Measurements from ENCODE around the gene CES3. TPM values are rescaled to one million over a fixed set of nuclear protein-coding genes. Genes with fewer than 3 reads are reported as not detected.

The CES3 gene
- total and polyA plus RNA-seq, 4 donors = 0.19 to 28.3 (median 12.5) TPM

DNA sequence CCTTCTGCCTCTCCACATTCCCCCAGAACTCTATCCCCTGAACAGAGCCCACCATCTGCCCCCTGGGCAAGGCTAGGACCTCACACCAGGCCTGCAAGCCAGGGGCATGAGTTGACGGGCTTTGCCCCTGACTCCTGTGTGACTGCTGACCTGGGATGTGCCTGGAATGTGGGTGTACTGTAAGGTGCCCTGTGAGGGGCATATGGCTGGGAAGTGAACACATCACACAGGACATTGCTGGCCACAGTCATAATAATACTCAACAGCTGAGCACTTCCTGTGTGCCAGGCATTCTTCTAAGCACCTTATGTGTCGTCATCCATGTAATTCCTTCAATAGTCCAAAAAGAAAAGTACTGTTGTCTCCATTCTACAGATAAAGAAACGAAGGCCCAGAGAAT lies 40.7 kb downstream of the CES3 start (continued):
- TF ChIP-seq, protein P1, sequence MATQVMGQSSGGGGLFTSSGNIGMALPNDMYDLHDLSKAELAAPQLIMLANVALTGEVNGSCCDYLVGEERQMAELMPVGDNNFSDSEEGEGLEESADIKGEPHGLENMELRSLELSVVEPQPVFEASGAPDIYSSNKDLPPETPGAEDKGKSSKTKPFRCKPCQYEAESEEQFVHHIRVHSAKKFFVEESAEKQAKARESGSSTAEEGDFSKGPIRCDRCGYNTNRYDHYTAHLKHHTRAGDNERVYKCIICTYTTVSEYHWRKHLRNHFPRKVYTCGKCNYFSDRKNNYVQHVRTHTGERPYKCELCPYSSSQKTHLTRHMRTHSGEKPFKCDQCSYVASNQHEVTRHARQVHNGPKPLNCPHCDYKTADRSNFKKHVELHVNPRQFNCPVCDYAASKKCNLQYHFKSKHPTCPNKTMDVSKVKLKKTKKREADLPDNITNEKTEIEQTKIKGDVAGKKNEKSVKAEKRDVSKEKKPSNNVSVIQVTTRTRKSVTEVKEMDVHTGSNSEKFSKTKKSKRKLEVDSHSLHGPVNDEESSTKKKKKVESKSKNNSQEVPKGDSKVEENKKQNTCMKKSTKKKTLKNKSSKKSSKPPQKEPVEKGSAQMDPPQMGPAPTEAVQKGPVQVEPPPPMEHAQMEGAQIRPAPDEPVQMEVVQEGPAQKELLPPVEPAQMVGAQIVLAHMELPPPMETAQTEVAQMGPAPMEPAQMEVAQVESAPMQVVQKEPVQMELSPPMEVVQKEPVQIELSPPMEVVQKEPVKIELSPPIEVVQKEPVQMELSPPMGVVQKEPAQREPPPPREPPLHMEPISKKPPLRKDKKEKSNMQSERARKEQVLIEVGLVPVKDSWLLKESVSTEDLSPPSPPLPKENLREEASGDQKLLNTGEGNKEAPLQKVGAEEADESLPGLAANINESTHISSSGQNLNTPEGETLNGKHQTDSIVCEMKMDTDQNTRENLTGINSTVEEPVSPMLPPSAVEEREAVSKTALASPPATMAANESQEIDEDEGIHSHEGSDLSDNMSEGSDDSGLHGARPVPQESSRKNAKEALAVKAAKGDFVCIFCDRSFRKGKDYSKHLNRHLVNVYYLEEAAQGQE (IDR thresholded peaks at IDR 0.05) = no peak

DNA sequence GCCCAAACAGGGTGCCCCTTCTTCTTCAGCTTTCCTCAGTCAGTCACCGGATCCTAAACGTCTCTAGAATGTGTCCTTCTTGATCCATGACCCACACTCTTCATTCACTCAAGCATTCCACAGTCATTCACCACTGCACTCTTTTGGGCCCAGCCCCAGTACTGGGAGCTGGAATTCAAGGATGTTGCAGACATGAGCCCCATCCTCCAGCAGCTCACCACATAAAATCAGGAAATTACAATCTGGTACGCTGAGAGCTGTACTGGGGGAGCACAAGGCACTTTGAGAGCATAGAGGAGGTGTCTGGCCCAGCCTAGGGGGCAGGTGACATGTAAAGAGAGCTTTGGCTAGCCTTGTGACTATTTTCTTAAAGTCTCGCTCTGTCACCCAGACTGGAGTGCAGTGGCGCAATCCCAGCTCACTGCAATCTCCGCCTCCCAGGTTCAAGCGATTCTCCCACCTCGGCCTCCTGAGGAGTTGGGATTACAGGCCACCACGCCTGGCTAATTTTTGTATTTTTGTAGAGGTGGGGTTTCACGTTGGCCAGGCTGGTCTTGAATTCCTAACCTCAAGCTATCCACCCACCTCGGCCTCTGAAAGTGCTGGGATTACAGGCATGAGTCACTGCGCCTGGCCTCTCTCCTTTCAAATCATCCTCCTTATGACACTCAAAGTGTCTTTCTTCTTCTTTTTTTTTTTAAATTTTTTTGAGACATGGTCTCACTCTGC lies 46.0 kb downstream of the CES3 start:
- DNase-seq (ENCODE audit: low spot score) = no peak
- H3K9ac ChIP-seq (ENCODE audit: low read depth in 1 of 2, low read length in 2 of 2) = no peak overlapping the region
- H3K9me3 ChIP-seq (ENCODE audit: control insufficient read depth in 4 of 4, low read length in 3 of 4) = no peaks in the 10 kb centered on the region
- no peaks in the 10 kb centered on the region for H3K27me3 ChIP-seq (ENCODE audit: control insufficient read depth in 4 of 4, insufficient read depth in 4 of 4, low read length in 3 of 4)
- no peaks in the 10 kb centered on the region for H3K4me1 ChIP-seq (ENCODE audit: control insufficient read depth in 4 of 4, insufficient read depth in 4 of 4, low read length in 3 of 4)
- no peak overlapping the region for H3K4me3 ChIP-seq (ENCODE audit: low read depth in 1 of 3, low read length in 3 of 3)
- no peak for TF ChIP-seq HNF4G (IDR thresholded peaks at IDR 0.05)
- TF ChIP-seq, protein P2, sequence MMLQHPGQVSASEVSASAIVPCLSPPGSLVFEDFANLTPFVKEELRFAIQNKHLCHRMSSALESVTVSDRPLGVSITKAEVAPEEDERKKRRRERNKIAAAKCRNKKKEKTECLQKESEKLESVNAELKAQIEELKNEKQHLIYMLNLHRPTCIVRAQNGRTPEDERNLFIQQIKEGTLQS (IDR thresholded peaks at IDR 0.05) = no peak
- WGBS = 92% methylated on average over 12 of the region's 12 CpGs
- H3K36me3 ChIP-seq (ENCODE audit: control insufficient read depth in 4 of 4, insufficient read depth in 3 of 4, low read depth in 1 of 4, low read length in 3 of 4) = no peaks in the 10 kb centered on the region
- no peak overlapping the region for H3K27ac ChIP-seq (ENCODE audit: low read depth in 1 of 2, low read length in 2 of 2)

DNA sequence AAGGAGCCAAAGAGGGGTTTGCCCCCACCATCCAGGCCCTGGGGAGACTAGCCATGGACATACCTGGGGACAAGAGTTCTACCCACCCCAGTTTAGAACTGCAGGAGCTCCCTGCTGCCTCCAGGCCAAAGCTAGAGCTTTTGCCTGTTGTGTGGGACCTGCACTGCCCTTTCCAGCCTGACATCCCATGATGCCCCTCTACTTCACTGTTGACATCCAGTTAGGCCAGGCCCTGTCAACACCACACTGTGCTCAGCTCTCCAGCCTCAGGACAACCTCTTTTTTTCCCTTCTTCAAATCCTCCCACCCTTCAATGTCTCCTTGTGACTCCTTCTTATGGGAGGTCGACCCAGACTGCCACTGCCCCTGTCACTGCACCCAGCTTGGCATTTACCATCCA lies 48.1 kb downstream of the CES3 start:
- Histone ChIP-seq H3K9me3 (ENCODE audit: control insufficient read depth in 4 of 4, low read length in 3 of 4) (no peaks in the 10 kb centered on the region), H3K4me1 (ENCODE audit: control insufficient read depth in 4 of 4, insufficient read depth in 4 of 4, low read length in 3 of 4) (peaks cover 3 to 7% (median 5%) of the 10 kb centered on the region in 4 donors), H3K27me3 (ENCODE audit: control insufficient read depth in 4 of 4, insufficient read depth in 4 of 4, low read length in 3 of 4) (no peaks in the 10 kb centered on the region), H3K27ac (ENCODE audit: low read depth in 1 of 2, low read length in 2 of 2) (no peak overlapping the region), H3K4me3 (ENCODE audit: low read depth in 1 of 3, low read length in 3 of 3) (no peak overlapping the region), H3K9ac (ENCODE audit: low read depth in 1 of 2, low read length in 2 of 2) (no peak overlapping the region), H3K36me3 (ENCODE audit: control insufficient read depth in 4 of 4, insufficient read depth in 3 of 4, low read depth in 1 of 4, low read length in 3 of 4) (no peaks in the 10 kb centered on the region)
- TF ChIP-seq EGR1 (IDR thresholded peaks at IDR 0.05; ENCODE audit: low read depth in 2 of 2) (no peak), HNF4G (IDR thresholded peaks at IDR 0.05) (no peak)
- DNase-seq (ENCODE audit: low spot score) = no peak
- 88% methylated on average over 1 of the region's 1 CpG for WGBS

DNA sequence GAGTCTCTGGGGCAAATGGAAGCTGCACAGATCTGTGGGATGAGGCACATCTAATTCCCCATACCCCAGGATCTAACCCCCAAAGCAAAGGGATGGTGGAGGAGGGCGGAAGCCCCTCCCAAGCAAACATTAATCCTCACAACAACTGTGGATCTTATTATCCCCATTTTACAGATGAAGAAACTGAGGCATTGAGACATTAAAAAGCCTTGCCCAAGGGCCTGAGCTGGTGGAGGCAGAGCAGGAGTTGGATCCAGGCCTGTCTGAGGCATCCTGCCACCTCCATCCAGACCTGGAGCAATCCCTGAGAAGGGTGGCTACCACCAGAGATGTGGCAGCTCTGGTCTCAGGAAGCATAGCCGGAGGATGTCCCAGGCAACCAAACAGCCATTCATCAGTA lies 50.2 kb downstream of the CES3 start:
- H3K4me1 ChIP-seq (ENCODE audit: control insufficient read depth in 4 of 4, insufficient read depth in 4 of 4, low read length in 3 of 4) = peaks cover 5 to 10% (median 7%) of the 10 kb centered on the region in 4 donors
- H3K27ac ChIP-seq (ENCODE audit: low read depth in 1 of 2, low read length in 2 of 2) = no peak overlapping the region
- no peaks in the 10 kb centered on the region for H3K36me3 ChIP-seq (ENCODE audit: control insufficient read depth in 4 of 4, insufficient read depth in 3 of 4, low read depth in 1 of 4, low read length in 3 of 4)
- 98% methylated on average over 2 of the region's 2 CpGs for WGBS
- TF ChIP-seq, protein P1 (IDR thresholded peaks at IDR 0.05) = no peak
- no peak for TF ChIP-seq EGR1 (IDR thresholded peaks at IDR 0.05; ENCODE audit: low read depth in 2 of 2)
- TF ChIP-seq, protein P3, sequence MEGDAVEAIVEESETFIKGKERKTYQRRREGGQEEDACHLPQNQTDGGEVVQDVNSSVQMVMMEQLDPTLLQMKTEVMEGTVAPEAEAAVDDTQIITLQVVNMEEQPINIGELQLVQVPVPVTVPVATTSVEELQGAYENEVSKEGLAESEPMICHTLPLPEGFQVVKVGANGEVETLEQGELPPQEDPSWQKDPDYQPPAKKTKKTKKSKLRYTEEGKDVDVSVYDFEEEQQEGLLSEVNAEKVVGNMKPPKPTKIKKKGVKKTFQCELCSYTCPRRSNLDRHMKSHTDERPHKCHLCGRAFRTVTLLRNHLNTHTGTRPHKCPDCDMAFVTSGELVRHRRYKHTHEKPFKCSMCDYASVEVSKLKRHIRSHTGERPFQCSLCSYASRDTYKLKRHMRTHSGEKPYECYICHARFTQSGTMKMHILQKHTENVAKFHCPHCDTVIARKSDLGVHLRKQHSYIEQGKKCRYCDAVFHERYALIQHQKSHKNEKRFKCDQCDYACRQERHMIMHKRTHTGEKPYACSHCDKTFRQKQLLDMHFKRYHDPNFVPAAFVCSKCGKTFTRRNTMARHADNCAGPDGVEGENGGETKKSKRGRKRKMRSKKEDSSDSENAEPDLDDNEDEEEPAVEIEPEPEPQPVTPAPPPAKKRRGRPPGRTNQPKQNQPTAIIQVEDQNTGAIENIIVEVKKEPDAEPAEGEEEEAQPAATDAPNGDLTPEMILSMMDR (IDR thresholded peaks at IDR 0.05; ENCODE audit: low read depth, low read length, missing input control) = no peak
- no peak for TF ChIP-seq GABPA (IDR thresholded peaks at IDR 0.05 in 1 of 2, conservative IDR thresholded peaks at IDR 0.05 in 1 of 2)
- no peak for TF ChIP-seq YY1 (IDR thresholded peaks at IDR 0.05)
- no peak for TF ChIP-seq FOXA1 (IDR thresholded peaks at IDR 0.05)
- no peak for TF ChIP-seq FOXA2 (IDR thresholded peaks at IDR 0.05)
- TF ChIP-seq, protein P2 (IDR thresholded peaks at IDR 0.05) = no peak
- TF ChIP-seq JUND (IDR thresholded peaks at IDR 0.05) = no peak
- H3K9ac ChIP-seq (ENCODE audit: low read depth in 1 of 2, low read length in 2 of 2) = no peak overlapping the region
- H3K9me3 ChIP-seq (ENCODE audit: control insufficient read depth in 4 of 4, low read length in 3 of 4) = no peaks in the 10 kb centered on the region
- no peak for DNase-seq (ENCODE audit: low spot score)
- H3K4me3 ChIP-seq (ENCODE audit: low read depth in 1 of 3, low read length in 3 of 3) = no peak overlapping the region
- H3K27me3 ChIP-seq (ENCODE audit: control insufficient read depth in 4 of 4, insufficient read depth in 4 of 4, low read length in 3 of 4) = no peaks in the 10 kb centered on the region
